ENCODE measurements around the gene GTSF1L.

GRCh38 chr20:43744966-43745730 lies 18.3 kb upstream of the GTSF1L start:
- TF ChIP-seq POLR2AphosphoS5 (IDR thresholded peaks at IDR 0.05; ENCODE audit: low read depth, low read length), result no peak
- TF ChIP-seq POLR2A (IDR thresholded peaks at IDR 0.05; ENCODE audit: low read depth, low read length), result no peak
- no peak for TF ChIP-seq TAF1 (IDR thresholded peaks at IDR 0.05; ENCODE audit: low read depth, low read length)

All from GM12891 (cell line).